Nephron progenitor cell (in vitro differentiated cells): ENCODE data around the gene CORO6.

ENCODE experiments used
- DNase-seq: peaks from one replicate; pipeline ENCODE4 v3.0.0; 2021
- H3K27ac Mint-ChIP-seq: 2 replicates; pipeline ENCODE4 v1.8.0; 2021; ENCODE audit warnings: mild to moderate bottlenecking, moderate library complexity, mixed read lengths
- H3K27me3 Mint-ChIP-seq: 2 replicates; pipeline ENCODE4 v1.8.0; 2021; ENCODE audit warnings: mild to moderate bottlenecking, low read depth, mixed read lengths; ENCODE audit not compliant: poor library complexity
- H3K36me3 Mint-ChIP-seq: 2 replicates; pipeline ENCODE4 v1.8.0; 2021; ENCODE audit warnings: low read depth, mixed read lengths
- H3K4me1 Mint-ChIP-seq: 2 replicates; pipeline ENCODE4 v1.8.0; 2021; ENCODE audit warnings: mixed read lengths
- H3K4me3 Mint-ChIP-seq: 2 replicates; pipeline ENCODE4 v1.8.0; 2021; ENCODE audit warnings: mild to moderate bottlenecking, moderate library complexity, mixed read lengths
- H3K9me3 Mint-ChIP-seq: 2 replicates; pipeline ENCODE4 v1.8.0; 2021; ENCODE audit warnings: mild to moderate bottlenecking, moderate library complexity, mixed read lengths
- CTCF ChIP-seq: fragments of 200-600 bp; sonication (generic); IDR thresholded peaks from 2 replicates; pipeline ENCODE4 v1.5.0; 2021; ENCODE audit warnings: antibody characterized with exemption

CORO6 gene

GRCh38 chr17:29603109-29603674 is 19.5 kb downstream of the CORO6 start:
- H3K9me3 Mint-ChIP-seq, result no peaks in the 10 kb centered on the region
- peaks cover 7% of the 10 kb centered on the region for H3K27me3 Mint-ChIP-seq
- no peaks in the 10 kb centered on the region for H3K36me3 Mint-ChIP-seq
- H3K4me1 Mint-ChIP-seq, result peaks cover 35% of the 10 kb centered on the region
- DNase-seq, result no peak
- no peak for TF ChIP-seq CTCF
- H3K27ac Mint-ChIP-seq, result no peak overlapping the region
- no peak overlapping the region for H3K4me3 Mint-ChIP-seq

DNA sequence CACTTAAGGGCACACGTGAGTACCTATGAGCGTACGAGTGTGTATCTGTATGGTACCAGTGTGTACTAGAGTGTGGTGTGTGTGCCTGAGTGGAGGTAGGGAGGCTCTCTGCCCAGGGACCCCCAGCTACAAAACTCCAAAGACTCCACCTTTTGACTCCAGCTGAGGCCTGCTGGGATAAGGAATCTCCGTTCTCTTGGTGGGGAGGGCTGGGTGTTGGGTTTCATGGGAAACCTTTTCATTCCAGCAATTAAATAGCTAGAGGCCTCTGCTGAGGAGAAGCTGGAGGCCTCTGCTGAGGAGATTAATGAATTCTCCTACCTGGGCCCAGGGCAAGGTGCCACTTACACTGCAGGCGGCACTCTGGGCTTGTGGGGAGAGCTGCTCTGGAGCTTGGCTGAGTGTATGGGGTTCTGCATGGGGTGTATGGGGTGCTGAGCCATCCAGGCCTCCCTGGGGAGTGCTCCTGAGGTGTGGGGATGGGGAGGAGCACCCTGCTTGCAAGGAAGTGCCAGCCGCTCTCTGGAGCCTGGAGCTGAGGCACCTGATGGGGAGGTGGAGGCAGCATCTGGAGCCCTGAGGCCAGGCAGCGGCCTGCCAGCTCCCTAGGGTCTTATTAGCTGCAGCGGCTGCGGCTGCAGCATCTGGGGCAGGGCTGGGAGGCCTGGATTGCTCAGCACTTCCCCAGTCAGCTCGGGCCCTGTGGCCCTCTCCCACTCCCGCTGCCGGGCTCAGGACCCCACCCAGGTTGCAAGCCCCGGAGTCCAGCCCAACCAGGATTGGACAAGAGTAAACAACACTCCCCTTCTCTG is 25.1 kb downstream of the CORO6 start:
- Mint-ChIP-seq H3K27ac (peak overlapping the region; percentile 72), H3K4me3 (peak overlapping the region; percentile 66), H3K4me1 (peaks cover 74% of the 10 kb centered on the region), H3K9me3 (no peaks in the 10 kb centered on the region), H3K36me3 (no peaks in the 10 kb centered on the region), H3K27me3 (peaks cover 10% of the 10 kb centered on the region)
- no peak for TF ChIP-seq CTCF
- no peak for DNase-seq

GRCh38 chr17:29596811-29597210 is 25.9 kb downstream of the CORO6 start:
- Mint-ChIP-seq H3K27ac (no peak overlapping the region), H3K36me3 (no peaks in the 10 kb centered on the region), H3K9me3 (no peaks in the 10 kb centered on the region), H3K4me3 (no peak overlapping the region), H3K27me3 (peaks cover 16% of the 10 kb centered on the region), H3K4me1 (peaks cover 80% of the 10 kb centered on the region)
- TF ChIP-seq CTCF, result no peak
- no peak for DNase-seq

DNA sequence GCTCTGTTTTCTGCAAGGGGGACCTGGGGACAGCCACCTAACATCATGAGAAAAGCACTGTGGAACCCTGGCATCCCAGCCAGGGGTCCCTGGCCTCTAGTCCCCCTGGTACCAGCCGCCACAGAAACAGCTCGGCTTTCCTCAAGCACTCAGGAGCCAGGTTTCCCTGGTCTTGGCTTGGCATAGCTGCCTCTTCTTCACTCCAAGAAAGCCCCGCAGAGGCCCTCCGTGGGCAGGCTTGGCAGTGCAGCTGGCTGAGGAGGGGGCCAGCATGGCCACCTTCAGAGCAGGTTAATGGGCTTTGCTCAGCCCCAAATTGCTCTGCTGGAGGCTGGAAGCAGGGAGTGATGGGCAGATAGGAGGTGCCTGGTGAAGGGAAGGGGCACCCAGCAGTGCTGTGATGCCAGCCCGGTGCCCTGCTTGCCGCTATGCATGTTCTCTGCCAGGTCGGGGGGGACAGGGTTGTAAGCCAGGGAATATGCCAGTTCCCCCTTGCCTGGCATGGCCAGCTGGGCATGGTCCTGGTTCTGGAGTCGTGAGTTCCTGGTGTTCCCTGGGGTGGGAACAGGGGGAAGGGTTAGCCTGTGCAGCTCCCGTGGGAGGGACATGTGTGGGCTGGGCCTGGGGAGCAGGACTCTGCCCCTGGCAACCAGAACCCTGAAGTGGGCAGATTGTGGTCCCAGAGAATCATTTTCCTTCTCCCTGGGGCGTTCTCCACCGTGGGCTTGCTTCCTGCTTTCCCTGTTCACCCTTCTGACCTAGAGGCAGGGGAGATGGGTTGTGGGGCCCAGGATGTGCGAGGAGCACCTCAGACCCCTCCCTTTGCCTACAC is 26.6 kb downstream of the CORO6 start:
- no peak for DNase-seq
- Mint-ChIP-seq H3K4me3 (peak overlapping the region; percentile 7), H3K9me3 (no peaks in the 10 kb centered on the region), H3K4me1 (peaks cover 80% of the 10 kb centered on the region), H3K27ac (no peak overlapping the region), H3K36me3 (no peaks in the 10 kb centered on the region), H3K27me3 (peaks cover 16% of the 10 kb centered on the region)
- TF ChIP-seq CTCF, result no peak

- Mint-ChIP-seq H3K4me3 (no peak overlapping the region), H3K27ac (no peak overlapping the region), H3K27me3 (peaks cover 13% of the 10 kb centered on the region), H3K4me1 (peaks cover 81% of the 10 kb centered on the region), H3K36me3 (no peaks in the 10 kb centered on the region), H3K9me3 (no peaks in the 10 kb centered on the region)
- DNase-seq, result peak; percentile 1
- no peak for TF ChIP-seq CTCF
Observed at GRCh38 chr17:29595107-29595942, 27.4 kb downstream of the CORO6 start.
